PC-9 (cell line): ENCODE results near the gene SCT. TPM values are rescaled to one million over a fixed set of nuclear protein-coding genes. Genes with fewer than 3 reads are reported as not detected.
A peak's percentile ranks its signal among the peaks of the same experiment; 100 is the strongest.

ENCODE experiments used
- BruUV-seq: library from RNA; stranded (reverse); fragments of 400-500 nt; replicated peaks from 2 replicates; lab custom pipeline; 2021; lab: Mats Ljungman, UMichigan
- CTCF ChIA-PET: fragments of 300-600 bp; sonication (Branson Sonifier 250); formaldehyde crosslinking; loops from one replicate; lab custom pipeline; 2022; ENCODE audit warnings: antibody characterized with exemption; lab: Charles Lee
- POLR2A ChIA-PET: fragments of 300-600 bp; sonication (Branson Sonifier 250); formaldehyde crosslinking; loops from one replicate; lab custom pipeline; 2022; ENCODE audit warnings: antibody characterized with exemption; ENCODE audit not compliant: unreplicated experiment; lab: Charles Lee
- DNase-seq, 2 experiments: peaks; one replicate each; pipeline versions ENCODE4 v3.0.0 to v3.0.0-alpha.2; 2015 to 2022; ENCODE audit warnings: mixed read lengths in 1 of 2
- H2AFZ ChIP-seq: fragments of 200-600 bp; sonication (generic); 2 replicates; pipeline ENCODE4 v1.8.1; 2017; ENCODE audit warnings: antibody characterized with exemption
- H3F3A ChIP-seq: fragments of 200-600 bp; sonication (generic); 2 replicates; pipeline ENCODE4 v1.8.1; 2017; ENCODE audit warnings: antibody characterized with exemption, mild to moderate bottlenecking, low read depth; ENCODE audit not compliant: insufficient read depth
- H3K27ac ChIP-seq: fragments of 200-600 bp; sonication (generic); 2 replicates; pipeline ENCODE4 v1.6.1; 2016; ENCODE audit warnings: mixed run types
- H3K27me3 ChIP-seq: fragments of 200-600 bp; sonication (generic); 2 replicates; pipeline ENCODE4 v1.6.1; 2016; ENCODE audit warnings: low read depth, mixed run types; ENCODE audit not compliant: insufficient read depth
- H3K36me3 ChIP-seq: fragments of 200-600 bp; sonication (generic); 2 replicates; pipeline ENCODE4 v1.6.1; 2016; ENCODE audit warnings: low read depth, mixed run types
- H3K4me1 ChIP-seq: fragments of 200-600 bp; sonication (generic); replicated peaks from 2 replicates; pipeline ENCODE4 v1.6.1; 2016; ENCODE audit warnings: mixed run types; ENCODE audit not compliant: insufficient read depth
- H3K4me2 ChIP-seq: fragments of 200-600 bp; sonication (generic); 2 replicates; pipeline ENCODE4 v1.6.1; 2017; ENCODE audit warnings: mixed run types
- H3K4me3 ChIP-seq: fragments of 200-600 bp; sonication (generic); 2 replicates; pipeline ENCODE4 v1.6.1; 2016; ENCODE audit warnings: mixed run types
- H3K79me2 ChIP-seq: fragments of 200-600 bp; sonication (generic); 2 replicates; pipeline ENCODE4 v1.6.1; 2017; ENCODE audit warnings: low read depth, mixed run types
- H3K9me2 ChIP-seq: fragments of 200-600 bp; sonication (generic); 2 replicates; pipeline ENCODE4 v1.8.1; 2017; ENCODE audit warnings: mild to moderate bottlenecking; ENCODE audit not compliant: insufficient read depth
- H3K9me3 ChIP-seq: fragments of 200-600 bp; sonication (generic); 2 replicates; pipeline ENCODE4 v1.8.1; 2016; ENCODE audit warnings: low read depth; ENCODE audit not compliant: insufficient read depth
- H4K20me1 ChIP-seq: fragments of 200-600 bp; sonication (generic); 2 replicates; pipeline ENCODE4 v1.8.1; 2017; ENCODE audit not compliant: insufficient read depth
- CTCF ChIP-seq: fragments of 200-600 bp; sonication (generic); conservative IDR thresholded peaks from 2 replicates; pipeline ENCODE4 v1.6.1; 2017; ENCODE audit warnings: mixed run types, antibody characterized with exemption, mild to moderate bottlenecking, moderate library complexity
- EZH2 ChIP-seq: fragments of 200-600 bp; sonication (generic); IDR thresholded peaks from 2 replicates; pipeline ENCODE4 v1.8.0; 2017; ENCODE audit warnings: antibody characterized with exemption, low read depth
- intact Hi-C: fragments of 100-400 bp; cut with micrococcal nuclease; formaldehyde crosslinking; loops from one replicate; pipeline ENCODE4 v1.10.0; 2022; ENCODE audit not compliant: unreplicated experiment
- total RNA-seq: library from RNA; stranded (reverse); gene quantifications from 2 replicates; pipeline ENCODE4 v1.2.3, GENCODE V29; 2021

SCT gene
- total RNA-seq, 1 experiment from 2014 or later = not detected

GRCh38 chr11:665704-666281, 38.8 kb upstream of the SCT start:
- no peak overlapping the region for H3K27ac ChIP-seq
- peaks cover 8% of the 10 kb centered on the region; the same call in 1 of the 2 replicates for H4K20me1 ChIP-seq
- 0 out of 2 replicates have a peak, but pooled peaks cover 6% of the 10 kb centered on the region for H3F3A ChIP-seq
- no peaks in the 10 kb centered on the region for H3K79me2 ChIP-seq
- no peak overlapping the region for H2AFZ ChIP-seq
- BruUV-seq = no TSS peak
- CTCF ChIA-PET = no interaction called here
- no peaks in the 10 kb centered on the region for H3K27me3 ChIP-seq
- intact Hi-C loops = no loop called here
- no peak for DNase-seq
- H3K4me3 ChIP-seq = no peak overlapping the region
- no peaks in the 10 kb centered on the region for H3K4me1 ChIP-seq
- H3K9me3 ChIP-seq = no peaks in the 10 kb centered on the region
- no peak overlapping the region for H3K4me2 ChIP-seq
- TF ChIP-seq CTCF (no peak), EZH2 (no peak)
- no peaks in the 10 kb centered on the region for H3K36me3 ChIP-seq
- H3K9me2 ChIP-seq = no peaks in the 10 kb centered on the region
- POLR2A ChIA-PET = no interaction called here

- CTCF ChIA-PET = no interaction called here
- no peak for DNase-seq
- POLR2A ChIA-PET = no interaction called here
- Histone ChIP-seq H3K27ac (no peak overlapping the region), H2AFZ (no peak overlapping the region), H3K4me3 (no peak overlapping the region), H3K27me3 (no peaks in the 10 kb centered on the region), H3K79me2 (no peaks in the 10 kb centered on the region), H3F3A (0 out of 2 replicates have a peak, but pooled peaks cover 6% of the 10 kb centered on the region), H3K9me2 (no peaks in the 10 kb centered on the region), H3K36me3 (no peaks in the 10 kb centered on the region), H3K4me2 (no peak overlapping the region), H4K20me1 (peaks cover 8% of the 10 kb centered on the region; the same call in 1 of the 2 replicates), H3K4me1 (no peaks in the 10 kb centered on the region), H3K9me3 (no peaks in the 10 kb centered on the region)
- no TSS peak for BruUV-seq
- TF ChIP-seq EZH2 (no peak), CTCF (no peak)
- intact Hi-C loops = no loop called here
Measured at GRCh38 chr11:665062-665703, 38.2 kb upstream of the SCT start.

GRCh38 chr11:662689-663274, 35.8 kb upstream of the SCT start:
- TF ChIP-seq CTCF (peak; percentile 74), EZH2 (no peak)
- H3F3A ChIP-seq = 0 out of 2 replicates have a peak, but pooled peaks cover 6% of the 10 kb centered on the region
- H3K27me3 ChIP-seq = no peaks in the 10 kb centered on the region
- ChIA-PET POLR2A (no interaction called here), CTCF (no interaction called here)
- no peaks in the 10 kb centered on the region for H3K9me2 ChIP-seq
- H3K9me3 ChIP-seq = no peaks in the 10 kb centered on the region
- H4K20me1 ChIP-seq = peaks cover 8% of the 10 kb centered on the region; the same call in 1 of the 2 replicates
- no peak overlapping the region for H3K4me3 ChIP-seq
- no peaks in the 10 kb centered on the region for H3K36me3 ChIP-seq
- H3K4me1 ChIP-seq = no peaks in the 10 kb centered on the region
- DNase-seq = peak in 1 of 2 experiments; percentile 44
- H3K79me2 ChIP-seq = no peaks in the 10 kb centered on the region
- H3K27ac ChIP-seq = no peak overlapping the region
- no peak overlapping the region for H2AFZ ChIP-seq
- intact Hi-C loops = loop anchor here (5.0 kb wide), 1 partner anchor 100 kb away; no protein-coding TSS in a partner anchor
- no TSS peak for BruUV-seq
- H3K4me2 ChIP-seq = no peak overlapping the region
